IMR-90 (cell line): Measurements from ENCODE around the gene NUP58. TPM values are rescaled to one million over a fixed set of nuclear protein-coding genes. Genes with fewer than 3 reads are reported as not detected.

ENCODE experiments used
- ATAC-seq: fragments of 200-7000 bp; cut with Tn5 transposase; 2 replicates; pipeline ENCODE4 v1.9.1; 2020; ENCODE audit warnings: low read depth, mild to moderate bottlenecking, moderate library complexity
- BruUV-seq: library from RNA; stranded (reverse); fragments of 400-500 nt; replicated peaks from 2 replicates; lab custom pipeline; 2021; lab: Mats Ljungman, UMichigan
- CTCF ChIA-PET: fragments of 300-600 bp; formaldehyde crosslinking; extraction: SDS; loops from one replicate; lab custom pipeline; 2021; ENCODE audit warnings: antibody characterized with exemption; lab: Yijun Ruan, JAX
- POLR2A ChIA-PET: fragments of 300-600 bp; sonication (Branson Sonifier 250); formaldehyde crosslinking; loops from one replicate; lab custom pipeline; 2022; ENCODE audit warnings: antibody characterized with exemption; ENCODE audit not compliant: unreplicated experiment; lab: Charles Lee
- DNase-seq: peaks from one replicate; pipeline ENCODE4 v3.0.0; 2013
- H2AFZ ChIP-seq: replicated peaks from 2 replicates; pipeline ENCODE3; 2013; ENCODE audit warnings: low read length, mild to moderate bottlenecking; ENCODE audit not compliant: poor library complexity
- H2AK5ac ChIP-seq: 2 replicates; pipeline ENCODE4 v1.6.1; 2013; ENCODE audit warnings: low read depth, low read length, inconsistent platforms
- H2AK9ac ChIP-seq: replicated peaks from 2 replicates; pipeline ENCODE3; 2013; ENCODE audit warnings: mild to moderate bottlenecking, low read depth, low read length, moderate library complexity; ENCODE audit not compliant: poor library complexity
- H2BK120ac ChIP-seq: 2 replicates; pipeline ENCODE4 v1.6.1; 2013; ENCODE audit warnings: low read depth, low read length, inconsistent platforms
- H2BK15ac ChIP-seq: 3 replicates; pipeline ENCODE4 v1.6.1; 2013; ENCODE audit warnings: low read depth, low read length, inconsistent platforms
- H2BK20ac ChIP-seq: 2 replicates; pipeline ENCODE4 v1.6.1; 2013; ENCODE audit warnings: low read depth, mild to moderate bottlenecking, inconsistent platforms, low read length, moderate library complexity
- H2BK5ac ChIP-seq: 2 replicates; pipeline ENCODE4 v1.6.1; 2013; ENCODE audit warnings: mild to moderate bottlenecking, low read depth, low read length, inconsistent platforms; ENCODE audit not compliant: poor library complexity, severe bottlenecking
- H3K14ac ChIP-seq: replicated peaks from 2 replicates; pipeline ENCODE4 v1.6.1; 2013; ENCODE audit warnings: low read depth, low read length, inconsistent platforms
- H3K18ac ChIP-seq: 2 replicates; pipeline ENCODE4 v1.6.1; 2013; ENCODE audit warnings: low read depth, low read length, control low read depth
- H3K23ac ChIP-seq: 2 replicates; pipeline ENCODE4 v1.6.1; 2013; ENCODE audit warnings: low read depth, low read length, inconsistent platforms
- H3K27ac ChIP-seq: 2 replicates; pipeline ENCODE4 v1.5.1; 2013; ENCODE audit warnings: mild to moderate bottlenecking, control low read depth, low read length; ENCODE audit not compliant: insufficient read depth
- H3K27me3 ChIP-seq: 2 replicates; pipeline ENCODE4 v1.6.1; 2013; ENCODE audit warnings: low read length; ENCODE audit not compliant: control insufficient read depth, insufficient read depth
- H3K36me3 ChIP-seq: 2 replicates; pipeline ENCODE4 v1.6.1; 2013; ENCODE audit warnings: low read length, mixed read lengths; ENCODE audit not compliant: control insufficient read depth, insufficient read depth
- H3K4ac ChIP-seq: 2 replicates; pipeline ENCODE4 v1.6.1; 2013; ENCODE audit warnings: low read depth, low read length, inconsistent platforms
- H3K4me1 ChIP-seq: 2 replicates; pipeline ENCODE4 v1.6.1; 2013; ENCODE audit warnings: low read length, mixed read lengths; ENCODE audit not compliant: control insufficient read depth, insufficient read depth
- H3K4me2 ChIP-seq: 2 replicates; pipeline ENCODE4 v1.6.1; 2013; ENCODE audit warnings: low read depth, mild to moderate bottlenecking, control low read depth, low read length, moderate library complexity
- H3K4me3 ChIP-seq: 2 replicates; pipeline ENCODE4 v1.5.1; 2013; ENCODE audit warnings: low read depth, mild to moderate bottlenecking, control low read depth, low read length, moderate library complexity; ENCODE audit not compliant: insufficient read depth
- H3K56ac ChIP-seq: 2 replicates; pipeline ENCODE4 v1.6.1; 2013; ENCODE audit warnings: low read length, inconsistent platforms; ENCODE audit not compliant: insufficient read depth; ENCODE audit errors: extremely low read depth
- H3K79me1 ChIP-seq, 2 experiments: 2 replicates each; pipeline ENCODE4 v1.6.1; 2013; ENCODE audit warnings: low read length in 2 of 2, inconsistent platforms in 1 of 2, low read depth in 1 of 2
- H3K9ac ChIP-seq: 2 replicates; pipeline ENCODE4 v1.6.1; 2013; ENCODE audit warnings: low read depth, low read length, control low read depth
- H3K9me1 ChIP-seq: 2 replicates; pipeline ENCODE4 v1.6.1; 2013; ENCODE audit warnings: low read length, inconsistent platforms; ENCODE audit not compliant: insufficient read depth
- H3K9me3 ChIP-seq: 2 replicates; pipeline ENCODE4 v1.6.1; 2013; ENCODE audit warnings: low read length; ENCODE audit not compliant: control insufficient read depth, insufficient read depth
- H4K20me1 ChIP-seq: 2 replicates; pipeline ENCODE4 v1.6.1; 2013; ENCODE audit warnings: low read length, inconsistent platforms; ENCODE audit not compliant: insufficient read depth
- H4K5ac ChIP-seq: 2 replicates; pipeline ENCODE4 v1.6.1; 2013; ENCODE audit warnings: mild to moderate bottlenecking, low read depth, low read length, control low read depth
- H4K8ac ChIP-seq, 2 experiments: 2 replicates each; pipeline ENCODE4 v1.6.1; 2013; ENCODE audit warnings: low read depth in 2 of 2, low read length in 2 of 2, control low read depth in 1 of 2, inconsistent platforms in 1 of 2
- H4K91ac ChIP-seq: 2 replicates; pipeline ENCODE4 v1.6.1; 2013; ENCODE audit warnings: low read depth, low read length, inconsistent platforms; ENCODE audit not compliant: insufficient read depth
- CHD1 ChIP-seq: IDR thresholded peaks from 2 replicates; pipeline ENCODE4 v1.6.1; 2012; ENCODE audit warnings: low read depth, low read length, improper control_type of control experiment
- FOS ChIP-seq: fragments of 150-350 bp; IDR thresholded peaks from 2 replicates; pipeline ENCODE4 v1.6.1; 2016; ENCODE audit warnings: low read depth, low read length
- MXI1 ChIP-seq: IDR thresholded peaks from 2 replicates; pipeline ENCODE4 v1.6.1; 2012; ENCODE audit warnings: low read depth, mild to moderate bottlenecking, low read length, moderate library complexity, borderline replicate concordance
- WGBS, 2 experiments: methylation state at CpG; one replicate each; pipeline versions ENCODE4 v1.1.5 to v1.1.7; 2013; ENCODE audit warnings: missing lambda C conversion rate in 2 of 2; ENCODE audit not compliant: insufficient read length in 1 of 2; ENCODE audit errors: extremely low coverage in 2 of 2; 5-methylcytosine and 5-hydroxymethylcytosine counted together
- dilution Hi-C: fragments of 300-500 bp; cut with HindIII; formaldehyde crosslinking; loops from one replicate; pipeline ENCODE4 v1.14.3; 2018; ENCODE audit warnings: low sequenced_read_pairs; ENCODE audit not compliant: unreplicated experiment
- in situ Hi-C: fragments of 300-500 bp; cut with MboI; formaldehyde crosslinking; loops from 3 replicates; pipeline ENCODE4 v1.14.3; 2019; ENCODE audit warnings: low sequenced_read_pairs, inconsistent platforms, mixed read lengths
- intact Hi-C: fragments of 100-400 bp; cut with micrococcal nuclease; formaldehyde crosslinking; loops from 2 replicates; pipeline ENCODE4 v1.10.0; 2022
- polyA plus RNA-seq, 3 experiments: library from polyadenylated mRNA; depleted of rRNA; stranded (reverse); fragments of >200 nt; gene quantifications; 2 replicates each; pipeline ENCODE4 v1.2.3, GENCODE V29; 2012; ENCODE audit warnings: low replicate concordance in 1 of 3
- total RNA-seq: library from RNA; depleted of rRNA; stranded (reverse); fragments of >200 nt; gene quantifications from 2 replicates; pipeline ENCODE4 v1.2.3, GENCODE V29; 2012
- TF ChIP-seq, protein P1 (sequence below): conservative IDR thresholded peaks from 2 replicates; pipeline ENCODE4 v1.5.1; 2012; ENCODE audit warnings: mild to moderate bottlenecking, low read depth, low read length, improper control_type of control experiment

The NUP58 gene
- total and polyA plus RNA-seq, 2 of the 4 experiments (the other 2 are of a cell fraction), result 29.7 to 50.7 TPM

DNA sequence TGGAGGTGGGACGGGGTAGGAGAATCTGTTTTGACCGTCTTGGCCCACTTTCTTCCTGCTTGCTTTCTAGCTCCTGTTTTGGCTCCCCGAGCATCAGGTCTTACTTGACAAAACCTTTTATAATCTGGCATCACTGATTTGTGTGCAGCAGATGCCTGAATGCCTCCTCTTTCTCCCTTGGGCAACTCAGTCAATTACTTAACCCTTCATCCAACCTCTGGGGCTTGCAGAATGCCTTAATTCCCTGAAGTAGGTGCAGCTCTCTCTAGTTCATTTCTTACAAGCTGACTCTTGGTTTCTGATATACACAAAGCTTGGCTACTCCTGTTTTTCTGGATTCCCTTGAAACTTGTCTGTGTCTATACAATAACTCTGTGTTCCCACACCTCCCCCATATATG lies 5.7 kb upstream of the NUP58 start:
- BruUV-seq, result no TSS peak
- ChIA-PET POLR2A (no interaction called here), CTCF (no interaction called here)
- H4K5ac ChIP-seq, result no peak overlapping the region
- WGBS, 2 experiments, result no CpG with 5 or more reads among the region's 3 CpGs
- no peaks in the 10 kb centered on the region for H3K9me3 ChIP-seq
- no peak overlapping the region for H2AFZ ChIP-seq
- no peak overlapping the region for H3K4me2 ChIP-seq
- H4K20me1 ChIP-seq, result no peaks in the 10 kb centered on the region
- H3K4me3 ChIP-seq, result no peak overlapping the region
- H2BK5ac ChIP-seq, result no peak overlapping the region
- no peak for ATAC-seq
- dilution Hi-C loops, result no loop called here
- H3K18ac ChIP-seq, result no peak overlapping the region
- intact Hi-C loops, result no loop called here
- H2BK15ac ChIP-seq, result no peak overlapping the region
- H3K14ac ChIP-seq, result no peak overlapping the region
- H4K91ac ChIP-seq, result no peak overlapping the region
- no peak overlapping the region for H2BK120ac ChIP-seq
- H3K27ac ChIP-seq, result no peak overlapping the region
- H4K8ac ChIP-seq, result no peak overlapping the region
- no peak overlapping the region for H3K4ac ChIP-seq
- no peak overlapping the region for H3K56ac ChIP-seq
- peaks cover 10% of the 10 kb centered on the region for H3K27me3 ChIP-seq
- H3K4me1 ChIP-seq, result no peaks in the 10 kb centered on the region
- H3K9ac ChIP-seq, result no peak overlapping the region
- in situ Hi-C loops, result no loop called here
- TF ChIP-seq FOS, result no peak
- TF ChIP-seq CHD1, result no peak
- TF ChIP-seq, protein P1, sequence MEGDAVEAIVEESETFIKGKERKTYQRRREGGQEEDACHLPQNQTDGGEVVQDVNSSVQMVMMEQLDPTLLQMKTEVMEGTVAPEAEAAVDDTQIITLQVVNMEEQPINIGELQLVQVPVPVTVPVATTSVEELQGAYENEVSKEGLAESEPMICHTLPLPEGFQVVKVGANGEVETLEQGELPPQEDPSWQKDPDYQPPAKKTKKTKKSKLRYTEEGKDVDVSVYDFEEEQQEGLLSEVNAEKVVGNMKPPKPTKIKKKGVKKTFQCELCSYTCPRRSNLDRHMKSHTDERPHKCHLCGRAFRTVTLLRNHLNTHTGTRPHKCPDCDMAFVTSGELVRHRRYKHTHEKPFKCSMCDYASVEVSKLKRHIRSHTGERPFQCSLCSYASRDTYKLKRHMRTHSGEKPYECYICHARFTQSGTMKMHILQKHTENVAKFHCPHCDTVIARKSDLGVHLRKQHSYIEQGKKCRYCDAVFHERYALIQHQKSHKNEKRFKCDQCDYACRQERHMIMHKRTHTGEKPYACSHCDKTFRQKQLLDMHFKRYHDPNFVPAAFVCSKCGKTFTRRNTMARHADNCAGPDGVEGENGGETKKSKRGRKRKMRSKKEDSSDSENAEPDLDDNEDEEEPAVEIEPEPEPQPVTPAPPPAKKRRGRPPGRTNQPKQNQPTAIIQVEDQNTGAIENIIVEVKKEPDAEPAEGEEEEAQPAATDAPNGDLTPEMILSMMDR, result no peak
- TF ChIP-seq MXI1, result no peak
- no peak for DNase-seq
- H3K9me1 ChIP-seq, result no peaks in the 10 kb centered on the region
- H2AK9ac ChIP-seq, result no peak overlapping the region
- H3K23ac ChIP-seq, result no peak overlapping the region
- no peaks in the 10 kb centered on the region for H3K79me1 ChIP-seq
- H3K36me3 ChIP-seq, result no peaks in the 10 kb centered on the region
- H2AK5ac ChIP-seq, result no peak overlapping the region
- H2BK20ac ChIP-seq, result no peak overlapping the region
